GM10266 (cell line): Measurements from ENCODE around the gene PLTP.

Experiments
- DNase-seq: peaks from one replicate; pipeline ENCODE4 v3.0.0; 2012; ENCODE audit errors: extremely low spot score
- TF ChIP-seq, protein P1 (sequence below): IDR thresholded peaks from 2 replicates; pipeline ENCODE4 v1.5.1; 2012; ENCODE audit warnings: mild to moderate bottlenecking, low read depth; ENCODE audit not compliant: control insufficient read depth, insufficient read depth; ENCODE audit errors: missing control alignments

PLTP gene

DNA sequence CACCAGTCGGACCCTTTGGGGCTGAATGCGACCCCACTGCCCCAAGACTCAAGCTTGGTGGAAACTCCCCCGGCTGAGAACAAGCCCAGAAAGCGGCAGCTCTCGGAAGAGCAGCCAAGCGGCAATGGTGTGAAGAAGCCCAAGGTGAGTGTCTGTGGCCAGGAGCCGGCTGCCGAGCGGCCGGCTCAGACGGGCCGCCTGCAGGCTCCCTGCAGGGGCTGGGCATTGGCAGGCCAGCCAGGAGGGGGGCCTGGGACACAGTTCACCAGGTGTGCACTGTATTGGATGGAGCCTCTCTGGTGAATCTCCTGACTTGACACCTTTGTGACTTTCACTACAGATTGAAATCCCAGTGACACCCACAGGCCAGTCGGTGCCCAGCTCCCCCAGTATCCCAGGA, 28.5 kb upstream of the PLTP start:
- DNase-seq, result no peak
- TF ChIP-seq, protein P1, sequence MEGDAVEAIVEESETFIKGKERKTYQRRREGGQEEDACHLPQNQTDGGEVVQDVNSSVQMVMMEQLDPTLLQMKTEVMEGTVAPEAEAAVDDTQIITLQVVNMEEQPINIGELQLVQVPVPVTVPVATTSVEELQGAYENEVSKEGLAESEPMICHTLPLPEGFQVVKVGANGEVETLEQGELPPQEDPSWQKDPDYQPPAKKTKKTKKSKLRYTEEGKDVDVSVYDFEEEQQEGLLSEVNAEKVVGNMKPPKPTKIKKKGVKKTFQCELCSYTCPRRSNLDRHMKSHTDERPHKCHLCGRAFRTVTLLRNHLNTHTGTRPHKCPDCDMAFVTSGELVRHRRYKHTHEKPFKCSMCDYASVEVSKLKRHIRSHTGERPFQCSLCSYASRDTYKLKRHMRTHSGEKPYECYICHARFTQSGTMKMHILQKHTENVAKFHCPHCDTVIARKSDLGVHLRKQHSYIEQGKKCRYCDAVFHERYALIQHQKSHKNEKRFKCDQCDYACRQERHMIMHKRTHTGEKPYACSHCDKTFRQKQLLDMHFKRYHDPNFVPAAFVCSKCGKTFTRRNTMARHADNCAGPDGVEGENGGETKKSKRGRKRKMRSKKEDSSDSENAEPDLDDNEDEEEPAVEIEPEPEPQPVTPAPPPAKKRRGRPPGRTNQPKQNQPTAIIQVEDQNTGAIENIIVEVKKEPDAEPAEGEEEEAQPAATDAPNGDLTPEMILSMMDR, result no peak

GRCh38 chr20:45940053-45940452, 28.1 kb upstream of the PLTP start:
- no peak for DNase-seq
- TF ChIP-seq, protein P1, result no peak

- TF ChIP-seq, protein P1, result no peak
- DNase-seq, result no peak
Measured at GRCh38 chr20:45938727-45939438, 26.9 kb upstream of the PLTP start.

GRCh38 chr20:45937765-45938164, 25.8 kb upstream of the PLTP start:
- DNase-seq, result no peak
- TF ChIP-seq, protein P1, result no peak

DNA sequence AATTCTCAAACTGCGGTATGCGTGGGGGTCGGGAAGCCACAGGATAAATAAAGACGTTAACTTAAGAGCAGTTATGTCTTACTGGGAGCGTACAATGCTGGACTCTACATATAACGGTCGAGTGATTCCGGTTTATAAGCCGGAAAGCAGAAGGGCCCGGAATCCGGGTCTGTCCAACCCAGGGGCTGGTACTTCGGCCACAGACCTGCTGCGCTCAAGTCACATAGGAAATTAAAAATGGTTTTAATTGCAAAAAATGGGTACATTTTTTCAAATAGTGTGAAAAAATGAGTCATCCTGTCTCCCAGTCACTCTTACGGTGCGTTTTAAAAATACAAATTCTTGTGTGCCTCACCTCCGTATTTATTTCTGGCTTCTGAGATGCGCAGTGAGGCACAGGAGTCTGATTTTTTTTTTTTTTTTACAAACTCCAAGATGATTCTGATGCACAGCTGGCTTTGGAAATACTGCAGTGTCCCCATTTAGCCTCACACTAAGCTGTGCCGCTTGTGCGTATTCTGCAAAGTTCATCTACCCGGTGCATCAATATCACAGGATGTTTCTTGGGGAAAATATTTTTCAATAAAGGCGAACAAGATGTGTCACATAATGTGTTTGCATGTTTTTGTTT, 23.6 kb upstream of the PLTP start:
- no peak for DNase-seq
- TF ChIP-seq, protein P1, result no peak

DNA sequence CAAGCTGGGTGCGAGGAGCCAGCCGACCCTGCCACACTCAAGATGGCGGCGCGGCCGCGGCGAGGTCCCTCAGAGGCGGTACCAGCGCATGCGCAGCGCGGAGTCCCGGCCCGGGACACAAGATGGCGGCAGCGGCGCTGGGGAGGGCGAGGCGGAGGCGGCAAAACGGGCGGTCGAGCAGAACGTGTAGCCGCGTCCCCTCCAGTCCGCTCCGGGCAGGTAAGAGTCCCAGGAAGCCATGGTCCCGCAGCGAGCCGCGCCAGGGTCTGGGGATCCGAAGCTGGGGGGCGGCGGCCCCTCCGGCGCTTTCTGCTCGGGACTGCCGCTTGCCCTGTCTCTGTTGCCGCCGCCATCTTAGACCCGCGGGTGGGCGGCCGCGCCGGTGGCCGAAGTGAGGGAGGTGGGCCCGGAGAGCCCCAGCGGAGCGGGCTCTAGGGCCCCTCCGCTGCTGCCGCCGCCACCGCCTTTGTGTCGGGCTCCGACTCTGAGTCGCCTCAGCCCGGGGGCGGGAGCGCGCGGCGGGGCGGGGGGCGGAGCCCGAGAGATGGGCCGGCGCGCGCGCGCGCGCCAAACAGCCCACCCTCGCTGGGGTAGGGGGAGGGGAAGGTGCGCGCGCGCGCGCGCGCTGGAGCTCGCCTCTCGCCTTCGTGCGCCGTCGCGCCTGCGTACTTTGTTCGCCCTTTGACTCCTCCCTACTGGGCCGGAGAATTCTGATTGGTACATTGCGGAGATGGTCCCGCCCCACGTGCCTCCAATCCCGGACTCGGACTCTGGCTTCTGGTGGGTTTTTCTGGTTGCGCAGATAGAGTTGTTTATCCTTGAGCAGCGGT, 22.8 kb upstream of the PLTP start, which contains the start of gene PCIF1:
TSS of gene PCIF1 (plus strand) at position 98 of the 830 bp plus-strand sequence. CDS start 4,317 bp downstream, outside the sequence.
- peak; percentile 100 for DNase-seq
- TF ChIP-seq, protein P1, result no peak
